Natural killer cell treated with Interleukin-12 subunit alpha and Interleukin-12 subunit beta and Interleukin-15 and Interleukin-18, amount 100 ng/mL, for 72 hours (primary cell): Measurements from ENCODE around the gene NTRK3. TPM values are rescaled to one million over a fixed set of nuclear protein-coding genes. Genes with fewer than 3 reads are reported as not detected.
"Not testable (repeated sequence)": the region's sequence is repeated elsewhere in the genome, so short reads cannot be mapped to it uniquely, and the experiment has no call there.

Experiments used
- ATAC-seq, 2 donors: fragments of 150-1000 bp; cut with Tn5 transposase in 1 of 2; sonication (Bioruptor Pico), chemical (Tn5 transposase) in 1 of 2; 2 replicates each; pipeline ENCODE4 v1.10.0; 2021
- DNase-seq: peaks from one replicate; pipeline ENCODE4 v3.0.0; 2022; ENCODE audit warnings: low spot score
- H3K27ac Mint-ChIP-seq, 2 donors: 1 replicate in 1 of 2; 2 replicates in 1 of 2; pipeline ENCODE4 v1.8.0; 2022; ENCODE audit warnings: mixed read lengths in 2 of 2, mild to moderate bottlenecking in 1 of 2, moderate library complexity in 1 of 2
- H3K27me3 Mint-ChIP-seq, 2 donors: 1 replicate in 1 of 2; 2 replicates in 1 of 2; pipeline ENCODE4 v1.8.0; 2022; ENCODE audit warnings: mixed read lengths in 2 of 2
- H3K36me3 Mint-ChIP-seq: one replicate; pipeline ENCODE4 v1.8.0; 2022; ENCODE audit warnings: mixed read lengths
- H3K4me1 Mint-ChIP-seq, 2 donors: 1 replicate in 1 of 2; 2 replicates in 1 of 2; pipeline ENCODE4 v1.8.0; 2022; ENCODE audit warnings: low read depth in 2 of 2, mixed read lengths in 2 of 2, mild to moderate bottlenecking in 1 of 2
- H3K4me3 Mint-ChIP-seq: one replicate; pipeline ENCODE4 v1.8.0; 2022; ENCODE audit warnings: mixed read lengths
- H3K9me3 Mint-ChIP-seq: 2 replicates; pipeline ENCODE4 v1.8.0; 2022; ENCODE audit warnings: mixed read lengths
- total RNA-seq, 2 donors: library from RNA; stranded (reverse); gene quantifications; one replicate each; pipeline ENCODE4 v1.2.3, GENCODE V29; 2022

NTRK3 gene
- total RNA-seq, 2 donors from 2014 or later: 0.42 to 1.2 TPM

- no peak overlapping the region for H3K27ac Mint-ChIP-seq
- H3K4me3 Mint-ChIP-seq: no peak overlapping the region
- DNase-seq: no peak
- peaks cover 0 to 10% of the 10 kb centered on the region in 2 donors for H3K27me3 Mint-ChIP-seq
- H3K36me3 Mint-ChIP-seq: no peaks in the 10 kb centered on the region
- ATAC-seq: no peak
- no peaks in the 10 kb centered on the region for H3K4me1 Mint-ChIP-seq
- H3K9me3 Mint-ChIP-seq: no peaks in the 10 kb centered on the region
Measured at GRCh38 chr15:88072598-88073390, 183.7 kb downstream of the NTRK3 start.

GRCh38 chr15:88072133-88072532 lies 184.4 kb downstream of the NTRK3 start:
- not testable (repeated sequence) for H3K27ac Mint-ChIP-seq, H3K4me1 Mint-ChIP-seq, DNase-seq, H3K4me3 Mint-ChIP-seq, ATAC-seq, H3K9me3 Mint-ChIP-seq, H3K36me3 Mint-ChIP-seq
- peaks cover 3 to 14% of the 10 kb centered on the region in 2 donors for H3K27me3 Mint-ChIP-seq

- no peaks in the 10 kb centered on the region for H3K4me1 Mint-ChIP-seq
- ATAC-seq: no peak
Measured at GRCh38 chr15:88071141-88071540, 185.4 kb downstream of the NTRK3 start.

GRCh38 chr15:88069561-88069960 lies 187.0 kb downstream of the NTRK3 start:
- Mint-ChIP-seq H3K4me1 (no peaks in the 10 kb centered on the region), H3K27me3 (peaks cover 5 to 19% of the 10 kb centered on the region in 2 donors), H3K36me3 (no peaks in the 10 kb centered on the region), H3K27ac (no peak overlapping the region), H3K9me3 (no peaks in the 10 kb centered on the region), H3K4me3 (no peak overlapping the region)
- ATAC-seq (no peak), DNase-seq (no peak)

More at GRCh38 chr15:88071141-88071540, 185.4 kb downstream of the NTRK3 start:
- Mint-ChIP-seq H3K9me3 (no peaks in the 10 kb centered on the region), H3K36me3 (no peaks in the 10 kb centered on the region), H3K4me3 (no peak overlapping the region), H3K27me3 (peaks cover 5 to 19% of the 10 kb centered on the region in 2 donors), H3K27ac (no peak overlapping the region)
- DNase-seq: no peak

- Mint-ChIP-seq H3K4me1 (no peaks in the 10 kb centered on the region), H3K27ac (no peak overlapping the region), H3K9me3 (no peaks in the 10 kb centered on the region), H3K4me3 (no peak overlapping the region), H3K36me3 (no peaks in the 10 kb centered on the region), H3K27me3 (peaks cover 5 to 19% of the 10 kb centered on the region in 2 donors)
- DNase-seq (no peak), ATAC-seq (no peak)
Measured at GRCh38 chr15:88067331-88067685, 189.2 kb downstream of the NTRK3 start.

- Mint-ChIP-seq H3K9me3 (no peaks in the 10 kb centered on the region), H3K4me3 (no peak overlapping the region), H3K27ac (no peak overlapping the region), H3K36me3 (no peaks in the 10 kb centered on the region), H3K4me1 (no peaks in the 10 kb centered on the region), H3K27me3 (peaks cover 5 to 19% of the 10 kb centered on the region in 2 donors)
- ATAC-seq: no peak
- no peak for DNase-seq
Measured at GRCh38 chr15:88066636-88067330, 189.8 kb downstream of the NTRK3 start.

GRCh38 chr15:88061452-88061851 lies 195.1 kb downstream of the NTRK3 start:
- Mint-ChIP-seq H3K9me3 (no peaks in the 10 kb centered on the region), H3K36me3 (no peaks in the 10 kb centered on the region), H3K27ac (no peak overlapping the region), H3K4me3 (no peak overlapping the region), H3K27me3 (no peaks in the 10 kb centered on the region), H3K4me1 (no peaks in the 10 kb centered on the region)
- ATAC-seq (no peak), DNase-seq (no peak)

GRCh38 chr15:88060383-88060782 lies 196.2 kb downstream of the NTRK3 start:
- no peak overlapping the region for H3K27ac Mint-ChIP-seq
- no peaks in the 10 kb centered on the region for H3K36me3 Mint-ChIP-seq
- no peaks in the 10 kb centered on the region for H3K9me3 Mint-ChIP-seq
- no peak for DNase-seq
- no peak overlapping the region for H3K4me3 Mint-ChIP-seq
- ATAC-seq: no peak
- H3K4me1 Mint-ChIP-seq: no peaks in the 10 kb centered on the region
- no peaks in the 10 kb centered on the region for H3K27me3 Mint-ChIP-seq

- Mint-ChIP-seq H3K4me3 (no peak overlapping the region), H3K27ac (no peak overlapping the region), H3K4me1 (no peaks in the 10 kb centered on the region), H3K27me3 (no peaks in the 10 kb centered on the region), H3K36me3 (no peaks in the 10 kb centered on the region), H3K9me3 (no peaks in the 10 kb centered on the region)
- ATAC-seq (no peak), DNase-seq (no peak)
Measured at GRCh38 chr15:88057836-88058235, 198.7 kb downstream of the NTRK3 start.

GRCh38 chr15:88049506-88049905 lies 207.0 kb downstream of the NTRK3 start:
- no peak overlapping the region for H3K4me3 Mint-ChIP-seq
- H3K36me3 Mint-ChIP-seq: no peaks in the 10 kb centered on the region
- no peaks in the 10 kb centered on the region for H3K4me1 Mint-ChIP-seq
- ATAC-seq: no peak
- H3K9me3 Mint-ChIP-seq: no peaks in the 10 kb centered on the region
- no peak for DNase-seq
- peaks cover 0 to 7% of the 10 kb centered on the region in 2 donors for H3K27me3 Mint-ChIP-seq
- no peak overlapping the region for H3K27ac Mint-ChIP-seq

GRCh38 chr15:88048755-88049154 lies 207.8 kb downstream of the NTRK3 start:
- ATAC-seq (no peak), DNase-seq (no peak)
- Mint-ChIP-seq H3K36me3 (no peaks in the 10 kb centered on the region), H3K27me3 (peaks cover 0 to 7% of the 10 kb centered on the region in 2 donors), H3K27ac (no peak overlapping the region), H3K4me3 (no peak overlapping the region), H3K4me1 (no peaks in the 10 kb centered on the region), H3K9me3 (no peaks in the 10 kb centered on the region)

GRCh38 chr15:88048237-88048636 lies 208.3 kb downstream of the NTRK3 start:
- ATAC-seq (no peak), DNase-seq (no peak)
- H3K4me1 Mint-ChIP-seq: no peaks in the 10 kb centered on the region
- no peaks in the 10 kb centered on the region for H3K36me3 Mint-ChIP-seq
- H3K4me3 Mint-ChIP-seq: no peak overlapping the region
- no peaks in the 10 kb centered on the region for H3K9me3 Mint-ChIP-seq
- H3K27ac Mint-ChIP-seq: no peak overlapping the region
- peaks cover 0 to 7% of the 10 kb centered on the region in 2 donors for H3K27me3 Mint-ChIP-seq

GRCh38 chr15:88046576-88047129 lies 209.9 kb downstream of the NTRK3 start:
- DNase-seq: no peak
- no peaks in the 10 kb centered on the region for H3K9me3 Mint-ChIP-seq
- no peaks in the 10 kb centered on the region for H3K4me1 Mint-ChIP-seq
- no peak for ATAC-seq
- H3K36me3 Mint-ChIP-seq: no peaks in the 10 kb centered on the region
- H3K27ac Mint-ChIP-seq: no peak overlapping the region
- peaks cover 0 to 7% of the 10 kb centered on the region in 2 donors for H3K27me3 Mint-ChIP-seq
- H3K4me3 Mint-ChIP-seq: no peak overlapping the region

- Mint-ChIP-seq H3K27ac (no peak overlapping the region), H3K36me3 (no peaks in the 10 kb centered on the region), H3K4me1 (no peaks in the 10 kb centered on the region), H3K4me3 (no peak overlapping the region), H3K9me3 (no peaks in the 10 kb centered on the region), H3K27me3 (peaks cover 0 to 5% of the 10 kb centered on the region in 2 donors)
- ATAC-seq (no peak), DNase-seq (no peak)
Measured at GRCh38 chr15:88043396-88043795, 213.1 kb downstream of the NTRK3 start.
